SU-DHL-6 (cell line): ENCODE results near the gene INPP5A.
"Not testable (repeated sequence)": the region's sequence is repeated elsewhere in the genome, so short reads cannot be mapped to it uniquely, and the experiment has no call there.

Source experiments
- CTCF ChIP-seq: fragments of 200-600 bp; sonication (generic); IDR thresholded peaks from one replicate; pipeline ENCODE4 v1.5.1; 2017; ENCODE audit warnings: antibody characterized with exemption, mild to moderate bottlenecking, low read length, moderate library complexity; ENCODE audit not compliant: insufficient read depth, poor library complexity, severe bottlenecking
- EZH2phosphoT487 ChIP-seq: fragments of 200-600 bp; sonication (generic), shearing (Covaris generic); conservative IDR thresholded peaks from 2 replicates; pipeline ENCODE4 v1.6.1; 2018; ENCODE audit warnings: mild to moderate bottlenecking, antibody characterized with exemption, low read length, moderate library complexity, mixed read lengths

- TF ChIP-seq CTCF, EZH2phosphoT487: not testable (repeated sequence)
These were observed 16.0 kb downstream of the INPP5A start for GRCh38 chr10:132553568-132553967.
